ENCODE results near the gene UGT3A2. TPM values are rescaled to one million over a fixed set of nuclear protein-coding genes. Genes with fewer than 3 reads are reported as not detected.

UGT3A2 gene
- total RNA-seq, 1 experiment from 2014 or later: not detected

- TF ChIP-seq CTCF (IDR thresholded peaks at IDR 0.05; ENCODE audit: unreplicated experiment): no peak
- Mint-ChIP-seq H3K36me3 (ENCODE audit: insufficient read depth, unreplicated experiment) (no peaks in the 10 kb centered on the region), H3K4me3 (ENCODE audit: unreplicated experiment) (no peak overlapping the region), H3K27me3 (ENCODE audit: insufficient read depth, unreplicated experiment) (peaks cover 13% of the 10 kb centered on the region), H3K9me3 (ENCODE audit: unreplicated experiment) (no peaks in the 10 kb centered on the region), H3K27ac (ENCODE audit: low read depth, unreplicated experiment) (no peak overlapping the region), H3K4me1 (ENCODE audit: insufficient read depth, unreplicated experiment) (peaks cover 6% of the 10 kb centered on the region)
- ChIA-PET CTCF (interaction anchor here (1.9 kb wide), 1 partner anchor 24 kb away, joined by 6 read pairs; no protein-coding TSS in a partner anchor), POLR2A (interaction anchor here (0.6 kb wide), 1 partner anchor 197 kb away, joined by 3 read pairs; no protein-coding TSS in a partner anchor)
- no TSS peak for BruUV-seq (replicated peaks)
- intact Hi-C loops (cut with micrococcal nuclease): no loop called here
- no peak for DNase-seq (ENCODE audit: unreplicated experiment)
Measured at GRCh38 chr5:36054647-36055046, 12.0 kb downstream of the UGT3A2 start.

- H3K27me3 Mint-ChIP-seq (ENCODE audit: insufficient read depth, unreplicated experiment): peaks cover 13% of the 10 kb centered on the region
- no peaks in the 10 kb centered on the region for H3K9me3 Mint-ChIP-seq (ENCODE audit: unreplicated experiment)
- ChIA-PET CTCF (interaction anchor here (1.0 kb wide), 1 partner anchor 127 kb away, joined by 3 read pairs; no protein-coding TSS in a partner anchor), POLR2A (no interaction called here)
- no peak overlapping the region for H3K27ac Mint-ChIP-seq (ENCODE audit: low read depth, unreplicated experiment)
- no peak overlapping the region for H3K4me3 Mint-ChIP-seq (ENCODE audit: unreplicated experiment)
- no peak for TF ChIP-seq CTCF (IDR thresholded peaks at IDR 0.05; ENCODE audit: unreplicated experiment)
- DNase-seq (ENCODE audit: unreplicated experiment): no peak
- intact Hi-C loops (cut with micrococcal nuclease): no loop called here
- peaks cover 6% of the 10 kb centered on the region for H3K4me1 Mint-ChIP-seq (ENCODE audit: insufficient read depth, unreplicated experiment)
- no TSS peak for BruUV-seq (replicated peaks)
- no peaks in the 10 kb centered on the region for H3K36me3 Mint-ChIP-seq (ENCODE audit: insufficient read depth, unreplicated experiment)
Measured at GRCh38 chr5:36052538-36052937, 14.1 kb downstream of the UGT3A2 start.

- H3K9me3 Mint-ChIP-seq (ENCODE audit: unreplicated experiment): no peaks in the 10 kb centered on the region
- DNase-seq (ENCODE audit: unreplicated experiment): no peak
- peaks cover 6% of the 10 kb centered on the region for H3K4me1 Mint-ChIP-seq (ENCODE audit: insufficient read depth, unreplicated experiment)
- ChIA-PET CTCF (no interaction called here), POLR2A (interaction anchor here (0.7 kb wide), 1 partner anchor 39 kb away, joined by 3 read pairs; no protein-coding TSS in a partner anchor)
- no peaks in the 10 kb centered on the region for H3K27me3 Mint-ChIP-seq (ENCODE audit: insufficient read depth, unreplicated experiment)
- no peak for TF ChIP-seq CTCF (IDR thresholded peaks at IDR 0.05; ENCODE audit: unreplicated experiment)
- BruUV-seq (replicated peaks): no TSS peak
- intact Hi-C loops (cut with micrococcal nuclease): no loop called here
- no peaks in the 10 kb centered on the region for H3K36me3 Mint-ChIP-seq (ENCODE audit: insufficient read depth, unreplicated experiment)
- H3K4me3 Mint-ChIP-seq (ENCODE audit: unreplicated experiment): no peak overlapping the region
- H3K27ac Mint-ChIP-seq (ENCODE audit: low read depth, unreplicated experiment): no peak overlapping the region
Measured at GRCh38 chr5:36049949-36050348, 16.7 kb downstream of the UGT3A2 start.

GRCh38 chr5:36047384-36048160 is 19.1 kb downstream of the UGT3A2 start:
- Mint-ChIP-seq H3K9me3 (ENCODE audit: unreplicated experiment) (no peaks in the 10 kb centered on the region), H3K27ac (ENCODE audit: low read depth, unreplicated experiment) (no peak overlapping the region), H3K4me1 (ENCODE audit: insufficient read depth, unreplicated experiment) (peaks cover 4% of the 10 kb centered on the region), H3K4me3 (ENCODE audit: unreplicated experiment) (no peak overlapping the region), H3K27me3 (ENCODE audit: insufficient read depth, unreplicated experiment) (peaks cover 13% of the 10 kb centered on the region), H3K36me3 (ENCODE audit: insufficient read depth, unreplicated experiment) (no peaks in the 10 kb centered on the region)
- DNase-seq (ENCODE audit: unreplicated experiment): no peak
- CTCF ChIA-PET: interaction anchor here (0.5 to 1.5 kb wide), 2 partner anchors 13 to 32 kb away, joined by 3 to 4 read pairs; no protein-coding TSS in a partner anchor
- intact Hi-C loops (cut with micrococcal nuclease): no loop called here
- POLR2A ChIA-PET: no interaction called here
- no peak for TF ChIP-seq CTCF (IDR thresholded peaks at IDR 0.05; ENCODE audit: unreplicated experiment)
- BruUV-seq (replicated peaks): no TSS peak

Measured in MCF 10A (cell line).